SK-N-MC (cell line): ENCODE data around the gene PMPCA.

Experiments
- EZH2 ChIP-seq: fragments of 200-600 bp; sonication (generic); IDR thresholded peaks from one replicate; pipeline ENCODE4 v1.6.1; 2017; ENCODE audit warnings: antibody characterized with exemption
- FOXP2 ChIP-seq: optimal IDR thresholded peaks from 2 replicates; pipeline ENCODE3; 2011; ENCODE audit warnings: mild to moderate bottlenecking, moderate library complexity; ENCODE audit not compliant: insufficient read depth; ENCODE audit errors: extremely low read length, control extremely low read depth
- POLR2AphosphoS5 ChIP-seq: IDR thresholded peaks from 2 replicates; pipeline ENCODE4 v1.6.1; 2012; ENCODE audit warnings: mild to moderate bottlenecking, low read depth, low read length, borderline replicate concordance

GRCh38 chr9:136393531-136393930 is 16.9 kb upstream of the PMPCA start:
- TF ChIP-seq POLR2AphosphoS5 (no peak), EZH2 (no peak), FOXP2 (no peak)
